BLaER1 treated with 17β-estradiol and CSF1 and Interleukin-3, amounts not matched to agents 10 nM and 100 nM (cell line): Measurements from ENCODE around the gene RYR1.
"Not testable (repeated sequence)": the region's sequence is repeated elsewhere in the genome, so short reads cannot be mapped to it uniquely, and the experiment has no call there.

Experiments
- H3K27ac ChIP-seq, 11 experiments: shearing (Covaris generic); formaldehyde crosslinking; 2 replicates each; pipeline ENCODE4 v1.8.1; 2022
- H3K27me3 ChIP-seq, 11 experiments: shearing (Covaris generic); formaldehyde crosslinking; 2 replicates each; pipeline ENCODE4 v1.8.1; 2022
- H3K36me3 ChIP-seq, 11 experiments: shearing (Covaris generic); formaldehyde crosslinking; 2 replicates each; pipeline ENCODE4 v1.8.1; 2022
- H3K4me1 ChIP-seq, 10 experiments: shearing (Covaris generic); formaldehyde crosslinking; 2 replicates each; pipeline ENCODE4 v1.8.1; 2022
- H3K4me2 ChIP-seq, 11 experiments: shearing (Covaris generic); formaldehyde crosslinking; 2 replicates each; pipeline ENCODE4 v1.8.1; 2022
- H3K4me3 ChIP-seq, 10 experiments: shearing (Covaris generic); formaldehyde crosslinking; 2 replicates each; pipeline ENCODE4 v1.8.1; 2022
- H3K9ac ChIP-seq, 11 experiments: shearing (Covaris generic); formaldehyde crosslinking; 2 replicates each; pipeline ENCODE4 v1.8.1; 2022
- H3K9me3 ChIP-seq, 11 experiments: shearing (Covaris generic); formaldehyde crosslinking; replicated peaks in 1 of 11; 2 replicates each; pipeline ENCODE4 v1.8.1; 2022
- H4K20me1 ChIP-seq, 11 experiments: shearing (Covaris generic); formaldehyde crosslinking; 2 replicates each; pipeline ENCODE4 v1.8.1; 2022
- Cebpa-rat ChIP-seq, 11 experiments: shearing (Covaris generic); IDR thresholded peaks; 2 replicates each; pipeline ENCODE4 v1.8.1; 2022

Gene RYR1

GRCh38 chr19:38617764-38618589 lies 184.5 kb downstream of the RYR1 start, which contains the start of gene MAP4K1:
MAP4K1 (minus strand) TSS chr19:38617953; CDS start chr19:38617895, 58 bp downstream.
- no peak for TF ChIP-seq Cebpa-rat (IDR thresholded peaks at IDR 0.05)
- Histone ChIP-seq H3K9ac (peak within 1 kb of the TSS; percentile 68 to 97 (median 90)), H4K20me1 (peaks cover 0 to 36% (median 24%) of the 10 kb centered on the region in 11 experiments; a peak in 16 of 22 replicates), H3K9me3 (no peaks in the 10 kb centered on the region), H3K4me2 (peak within 1 kb of the TSS; percentile 90 to 99 (median 95)), H3K36me3 (peaks cover 29 to 54% (median 34%) of the 10 kb centered on the region in 11 experiments), H3K4me1 (peaks cover 27 to 48% (median 43%) of the 10 kb centered on the region in 10 experiments), H3K27ac (peak within 1 kb of the TSS; percentile 16 to 94 (median 85); a peak in 21 of 22 replicates), H3K27me3 (no peaks in the 10 kb centered on the region), H3K4me3 (peak within 1 kb of the TSS; percentile 87 to 99 (median 92))

GRCh38 chr19:38618590-38619360 lies 185.3 kb downstream of the RYR1 start, which contains the start of gene EIF3K:
EIF3K (plus strand) TSS chr19:38619188; CDS start chr19:38619269, 81 bp downstream.
- peaks cover 0 to 38% (median 26%) of the 10 kb centered on the region in 11 experiments; a peak in 16 of 22 replicates for H4K20me1 ChIP-seq
- H3K36me3 ChIP-seq, result peaks cover 32 to 53% (median 35%) of the 10 kb centered on the region in 11 experiments
- peak within 1 kb of the TSS; percentile 70 to 94 (median 85) for H3K27ac ChIP-seq
- H3K27me3 ChIP-seq, result no peaks in the 10 kb centered on the region
- H3K4me3 ChIP-seq, result peak within 1 kb of the TSS; percentile 87 to 99 (median 92)
- H3K4me2 ChIP-seq, result peak within 1 kb of the TSS; percentile 95 to 99 (median 97)
- no peaks in the 10 kb centered on the region for H3K9me3 ChIP-seq
- peaks cover 27 to 48% (median 43%) of the 10 kb centered on the region in 10 experiments for H3K4me1 ChIP-seq
- TF ChIP-seq Cebpa-rat (IDR thresholded peaks at IDR 0.05), result no peak
- H3K9ac ChIP-seq, result peak within 1 kb of the TSS; percentile 89 to 97 (median 92)

DNA sequence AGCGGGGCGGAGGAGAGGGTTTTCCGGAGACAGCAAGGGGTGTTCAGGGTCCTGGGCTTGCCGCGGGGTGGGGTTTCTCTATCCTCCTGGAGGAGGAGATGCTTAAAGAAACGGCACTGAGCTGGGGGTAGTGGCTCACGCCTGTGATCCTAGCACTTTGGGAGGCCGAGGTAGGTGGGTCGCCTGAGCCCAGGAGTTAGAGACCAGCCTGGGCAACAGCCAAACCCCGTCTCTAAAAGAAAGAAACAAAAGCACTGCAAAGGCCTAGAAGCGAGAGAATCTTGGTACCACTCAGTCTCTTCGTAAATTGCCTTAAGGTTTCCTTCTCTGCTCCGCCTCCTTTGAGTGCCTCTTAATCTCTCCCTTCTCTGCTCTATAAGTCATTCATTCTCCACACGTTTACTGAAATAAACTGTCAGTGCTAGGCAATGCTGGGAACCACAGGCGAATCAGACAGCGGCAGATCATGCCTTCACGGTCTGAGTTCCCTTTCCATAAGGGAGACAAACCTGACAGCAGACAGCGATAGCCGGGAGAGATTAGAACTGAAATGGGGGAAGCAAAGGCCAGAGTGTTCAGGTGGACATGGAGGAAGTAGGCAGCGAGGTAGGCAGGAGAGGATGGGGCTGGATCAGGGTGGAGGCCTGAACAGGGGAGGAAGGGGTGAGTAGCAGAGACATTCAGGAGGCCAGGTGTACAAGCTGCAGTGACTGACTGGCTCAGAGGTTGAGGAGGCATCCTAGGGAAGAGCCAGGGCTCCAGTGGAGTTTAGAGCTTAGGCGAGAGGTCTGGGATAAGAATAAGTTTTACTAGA lies 186.1 kb downstream of the RYR1 start:
- Histone ChIP-seq H3K27me3 (no peaks in the 10 kb centered on the region), H4K20me1 (peaks cover 0 to 46% (median 34%) of the 10 kb centered on the region in 11 experiments; a peak in 17 of 22 replicates), H3K27ac (peak overlapping the region; percentile 70 to 94 (median 85)), H3K4me3 (peak overlapping the region; percentile 87 to 99 (median 92)), H3K4me1 (peaks cover 27 to 48% (median 43%) of the 10 kb centered on the region in 10 experiments), H3K36me3 (peaks cover 40 to 53% (median 42%) of the 10 kb centered on the region in 11 experiments), H3K9me3 (no peaks in the 10 kb centered on the region), H3K9ac (peak overlapping the region; percentile 89 to 97 (median 92)), H3K4me2 (peak overlapping the region; percentile 86 to 99 (median 97))
- no peak for TF ChIP-seq Cebpa-rat (IDR thresholded peaks at IDR 0.05)

DNA sequence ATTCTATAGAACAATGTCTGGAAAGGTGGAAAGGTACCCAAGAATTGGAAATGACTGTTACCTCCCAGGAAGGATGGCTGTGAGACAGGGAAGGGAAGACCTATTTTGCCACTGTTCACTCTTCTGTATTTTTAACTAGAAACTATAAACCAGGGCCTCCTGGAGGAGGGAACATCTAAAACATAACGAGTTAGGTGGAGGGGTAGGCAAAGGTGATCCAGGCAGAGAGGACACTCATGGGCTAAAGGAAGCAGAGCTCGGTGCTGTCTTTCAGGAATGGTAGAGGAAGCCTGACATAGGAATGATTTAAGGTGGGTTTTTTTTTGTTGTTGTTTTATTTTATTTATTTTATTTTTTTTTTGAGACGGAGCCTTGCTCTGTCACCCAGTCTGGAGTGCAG lies 191.3 kb downstream of the RYR1 start:
- Histone ChIP-seq H3K4me3 (no peak overlapping the region), H3K4me2 (no peak overlapping the region), H3K36me3 (peaks cover 92 to 98% (median 95%) of the 10 kb centered on the region in 11 experiments), H3K27ac (no peak overlapping the region), H4K20me1 (peaks cover 0 to 88% (median 80%) of the 10 kb centered on the region in 11 experiments; a peak in 18 of 22 replicates), H3K9me3 (no peaks in the 10 kb centered on the region), H3K27me3 (no peaks in the 10 kb centered on the region), H3K9ac (no peak overlapping the region; a peak in 1 of 22 replicates), H3K4me1 (peaks cover 6 to 15% (median 9%) of the 10 kb centered on the region in 10 experiments)
- no peak for TF ChIP-seq Cebpa-rat (IDR thresholded peaks at IDR 0.05)

DNA sequence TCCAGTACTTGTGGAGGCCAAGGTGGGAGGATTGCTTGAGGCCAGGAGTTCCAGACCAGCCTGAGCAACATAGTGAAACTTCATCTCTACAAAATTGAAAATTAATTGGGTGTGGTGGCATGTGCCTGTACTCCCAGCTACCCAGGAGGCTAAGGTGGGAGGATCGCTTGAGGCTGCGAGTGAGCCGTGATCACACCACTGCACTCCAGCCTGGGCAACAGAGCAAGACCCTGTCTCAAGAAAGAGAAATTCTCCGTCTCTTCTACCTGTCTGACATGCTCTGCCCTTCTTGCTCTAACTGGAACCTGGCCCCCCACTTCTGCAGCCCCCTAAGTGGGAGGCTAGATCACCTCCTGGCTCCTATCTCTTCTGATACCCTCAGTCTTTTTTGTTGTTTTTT lies 192.9 kb downstream of the RYR1 start:
- Histone ChIP-seq H3K36me3 (peaks cover 91 to 99% (median 94%) of the 10 kb centered on the region in 11 experiments), H3K4me3 (no peak overlapping the region), H3K9me3 (no peaks in the 10 kb centered on the region), H3K4me2 (no peak overlapping the region), H3K4me1 (0 out of 20 replicates have a peak, but pooled peaks cover 0 to 1% (median 0%) of the 10 kb centered on the region in 10 experiments), H3K9ac (no peak overlapping the region), H4K20me1 (peaks cover 0 to 81% (median 69%) of the 10 kb centered on the region in 11 experiments; a peak in 18 of 22 replicates), H3K27me3 (no peaks in the 10 kb centered on the region), H3K27ac (no peak overlapping the region)
- TF ChIP-seq Cebpa-rat (IDR thresholded peaks at IDR 0.05), result no peak

DNA sequence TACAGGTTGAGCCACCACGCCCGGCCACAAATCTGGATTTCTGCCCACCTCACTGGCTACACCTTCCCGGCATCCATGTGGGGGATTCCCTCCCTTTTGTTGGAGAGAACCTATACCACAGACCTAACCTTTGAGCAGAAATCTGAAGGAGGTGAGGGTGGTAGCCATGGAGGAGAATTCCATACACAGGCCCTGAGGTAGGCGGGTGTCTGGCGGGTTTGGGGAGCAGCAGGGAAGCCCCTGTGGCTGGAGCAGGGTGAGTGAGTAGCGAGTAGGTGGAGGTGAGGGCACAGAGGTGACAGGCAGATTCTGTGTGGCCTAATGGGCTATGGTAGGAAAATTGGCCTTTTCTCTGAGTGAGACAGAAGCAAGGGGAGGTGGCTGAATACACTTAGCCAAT lies 196.1 kb downstream of the RYR1 start:
- H3K36me3 ChIP-seq, result peaks cover 85 to 95% (median 91%) of the 10 kb centered on the region in 11 experiments
- 0 out of 22 replicates have a peak overlapping the region, but pooled peaks of 1 of the 11 experiments have one; percentile 5 for H3K9ac ChIP-seq
- H3K9me3 ChIP-seq, result no peaks in the 10 kb centered on the region
- no peaks in the 10 kb centered on the region for H3K27me3 ChIP-seq
- no peak overlapping the region for H3K4me2 ChIP-seq
- H3K4me1 ChIP-seq, result peaks cover 0 to under 1% (median 0%) of the 10 kb centered on the region in 10 experiments; a peak in 1 of 20 replicates
- peaks cover 0 to 80% (median 55%) of the 10 kb centered on the region in 11 experiments; a peak in 15 of 22 replicates for H4K20me1 ChIP-seq
- H3K4me3 ChIP-seq, result no peak overlapping the region
- no peak overlapping the region for H3K27ac ChIP-seq
- no peak for TF ChIP-seq Cebpa-rat (IDR thresholded peaks at IDR 0.05)

DNA sequence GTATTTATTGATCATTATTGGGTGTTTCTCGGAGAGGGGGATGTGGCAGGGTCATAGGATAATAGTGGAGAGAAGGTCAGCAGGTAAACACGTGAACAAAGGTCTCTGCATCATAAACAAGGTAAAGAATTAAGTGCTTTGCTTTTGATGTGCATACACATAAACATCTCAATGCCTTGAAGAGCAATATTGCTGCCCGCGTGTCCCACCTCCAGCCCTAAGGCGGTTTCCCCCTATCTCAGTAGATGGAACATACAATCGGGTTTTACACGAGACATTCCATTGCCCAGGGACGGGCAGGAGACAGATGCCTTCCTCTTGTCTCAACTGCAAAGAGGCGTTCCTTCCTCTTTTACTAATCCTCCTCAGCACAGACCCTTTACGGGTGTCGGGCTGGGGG lies 197.8 kb downstream of the RYR1 start:
- Histone ChIP-seq H4K20me1 (peaks cover 0 to 75% (median 44%) of the 10 kb centered on the region in 11 experiments; a peak in 16 of 22 replicates), H3K36me3 (peaks cover 84 to 94% (median 90%) of the 10 kb centered on the region in 11 experiments), H3K4me1 (peaks cover 6 to 18% (median 8%) of the 10 kb centered on the region in 10 experiments)
- H3K27me3 ChIP-seq, H3K9me3 ChIP-seq, H3K4me3 ChIP-seq, H3K4me2 ChIP-seq, H3K9ac ChIP-seq, H3K27ac ChIP-seq: not testable (repeated sequence)

DNA sequence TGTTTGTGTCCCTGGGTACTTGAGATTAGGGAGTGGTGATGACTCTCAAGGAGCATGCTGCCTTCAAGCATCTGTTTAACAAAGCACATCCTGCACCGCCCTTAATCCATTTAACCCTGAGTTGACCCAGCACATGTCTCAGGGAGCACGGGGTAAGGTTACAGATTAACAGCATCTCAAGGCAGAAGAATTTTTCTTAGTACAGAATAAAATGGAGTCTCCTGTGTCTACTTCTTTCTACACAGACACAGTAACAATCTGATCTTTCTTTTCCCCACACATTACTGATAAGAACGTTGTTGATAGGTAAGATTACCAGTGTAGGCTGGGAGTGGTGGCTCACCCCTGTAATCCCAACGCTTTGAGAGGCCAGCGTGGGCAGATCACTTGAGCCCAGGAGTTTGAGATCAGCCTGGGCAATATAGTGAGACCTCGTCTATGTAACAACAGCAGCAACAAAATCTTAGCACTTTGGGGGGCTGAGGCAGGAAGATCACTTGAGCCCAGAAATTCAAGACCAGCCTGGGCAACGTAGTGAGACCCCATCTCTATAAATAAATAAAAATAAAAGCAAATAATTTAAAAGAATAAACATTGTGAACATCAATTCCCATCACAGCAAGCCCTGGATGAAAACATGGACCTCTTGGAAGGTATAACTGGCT lies 198.5 kb downstream of the RYR1 start:
- not testable (repeated sequence) for H3K4me3 ChIP-seq, H3K27me3 ChIP-seq, H3K4me2 ChIP-seq, H3K9me3 ChIP-seq, H3K9ac ChIP-seq, H3K27ac ChIP-seq
- peaks cover 12 to 24% (median 15%) of the 10 kb centered on the region in 10 experiments for H3K4me1 ChIP-seq
- H3K36me3 ChIP-seq, result peaks cover 79 to 92% (median 87%) of the 10 kb centered on the region in 11 experiments
- H4K20me1 ChIP-seq, result peaks cover 0 to 69% (median 42%) of the 10 kb centered on the region in 11 experiments; a peak in 16 of 22 replicates
